ENCODE measurements around the gene ONECUT1.

Gene ONECUT1

DNA sequence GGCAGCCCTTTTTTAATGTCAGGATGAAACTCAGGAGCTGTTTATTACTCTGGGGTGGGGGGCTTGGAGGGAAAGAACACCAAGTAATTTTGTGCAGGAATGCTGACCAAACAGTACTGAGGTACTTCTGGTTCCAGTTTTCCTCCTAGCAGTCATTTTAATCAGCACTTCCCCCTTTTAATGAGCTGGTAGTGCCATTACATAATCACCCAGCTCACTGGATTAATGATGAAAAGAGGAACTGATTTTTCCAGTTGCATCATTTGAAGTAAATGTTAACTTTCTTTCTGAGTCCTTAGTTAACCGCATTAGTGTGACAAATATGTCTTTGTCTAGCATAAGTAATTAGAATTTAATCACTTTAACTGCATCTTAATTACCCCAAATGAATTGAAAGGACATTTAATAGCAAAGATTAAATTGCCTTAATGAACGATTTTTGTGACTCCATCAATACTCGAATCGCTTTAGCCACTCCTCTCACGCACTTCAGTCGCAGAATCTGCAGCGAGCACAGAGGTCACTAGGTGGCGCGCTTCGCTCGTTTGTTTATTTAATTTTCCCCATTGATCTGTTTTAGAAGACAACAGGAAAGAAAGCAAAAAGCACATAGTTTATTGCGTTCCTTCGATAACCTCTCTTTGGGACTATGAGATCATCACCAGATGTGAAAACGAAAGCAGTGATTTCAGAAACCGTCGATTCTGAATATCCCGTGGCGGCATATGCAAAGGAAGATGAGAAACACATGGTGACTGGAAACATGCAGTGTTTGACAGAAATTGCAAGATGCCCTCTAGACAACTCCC lies 9.8 kb downstream of the ONECUT1 start:
- DNase-seq: peak; percentile 50

DNA sequence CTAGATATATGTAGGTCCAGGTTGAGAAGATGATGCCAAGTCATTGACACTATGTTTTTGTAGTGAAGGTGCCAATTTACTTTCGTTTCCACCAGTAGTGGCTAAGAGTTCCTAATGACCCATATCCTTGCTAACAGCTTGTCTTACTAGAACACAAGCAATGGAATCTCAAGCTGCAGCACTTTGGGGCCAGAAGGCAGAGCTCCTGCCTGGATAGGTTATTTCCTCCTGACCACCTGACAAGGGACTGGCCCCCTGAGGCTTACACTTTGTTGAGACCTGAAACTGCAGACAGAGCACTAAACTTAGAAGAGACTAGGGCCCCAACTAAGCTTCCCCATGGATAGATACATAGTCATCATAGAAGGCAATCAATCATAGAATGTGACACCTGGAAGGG lies 11.7 kb downstream of the ONECUT1 start:
- DNase-seq: no peak

DNA sequence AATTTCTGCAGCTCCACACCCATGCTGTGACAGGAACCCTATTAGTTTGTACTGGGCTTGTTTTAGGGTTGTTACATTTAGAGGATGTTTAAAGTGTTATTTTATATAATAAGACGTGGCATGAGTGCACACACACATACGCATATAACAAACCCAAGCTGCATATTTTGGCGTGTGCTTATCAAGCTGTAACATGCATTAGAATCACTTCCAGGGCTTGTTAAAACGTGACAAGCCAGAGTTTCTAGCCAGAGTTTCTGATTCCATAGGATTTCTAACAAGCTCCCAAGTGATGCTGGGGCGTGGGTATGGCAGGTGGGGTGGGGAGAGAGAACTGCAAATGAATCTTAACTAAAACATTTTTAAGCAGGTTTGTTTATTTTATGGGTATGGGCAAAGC lies 17.4 kb downstream of the ONECUT1 start:
- DNase-seq: no peak

DNA sequence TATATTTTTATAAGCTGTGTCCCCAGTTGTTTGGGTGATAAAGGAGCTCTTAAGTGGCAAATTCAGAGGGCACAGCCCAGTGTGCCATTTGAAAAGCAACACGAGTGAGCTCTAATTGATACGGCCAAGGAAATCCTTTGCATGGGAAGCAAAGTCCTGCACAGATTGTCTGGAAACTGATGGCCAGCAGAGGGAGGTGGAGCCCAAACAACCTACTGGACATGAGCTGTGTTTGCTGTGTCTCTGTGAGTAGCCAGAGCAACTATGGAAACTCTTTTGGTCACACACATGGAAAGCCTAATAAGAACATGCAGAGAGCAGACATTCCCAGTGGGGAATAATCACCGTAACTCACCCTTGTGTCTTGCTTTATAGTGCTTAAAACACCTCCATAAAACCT lies 24.4 kb downstream of the ONECUT1 start:
- no peak for DNase-seq

DNA sequence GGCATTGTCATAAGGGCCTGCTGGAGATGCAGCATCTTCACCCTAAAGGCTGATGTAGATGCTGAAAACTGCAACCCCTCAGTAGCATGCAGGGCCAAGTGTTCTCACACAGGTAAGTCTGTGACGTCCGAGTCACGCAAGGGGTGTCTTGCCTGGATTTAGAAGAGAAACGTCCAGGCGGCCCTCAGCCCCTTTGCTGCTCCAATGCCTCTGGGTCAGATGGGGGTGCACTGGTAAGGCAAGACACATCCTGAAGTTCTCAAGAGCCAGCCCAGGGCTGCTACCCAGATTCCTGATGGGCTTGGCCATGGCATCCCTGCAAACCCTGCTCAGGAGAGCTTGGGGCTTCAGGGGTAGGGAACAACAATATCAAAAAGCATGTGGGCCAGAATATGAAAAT lies 25.4 kb downstream of the ONECUT1 start:
- DNase-seq: no peak

DNA sequence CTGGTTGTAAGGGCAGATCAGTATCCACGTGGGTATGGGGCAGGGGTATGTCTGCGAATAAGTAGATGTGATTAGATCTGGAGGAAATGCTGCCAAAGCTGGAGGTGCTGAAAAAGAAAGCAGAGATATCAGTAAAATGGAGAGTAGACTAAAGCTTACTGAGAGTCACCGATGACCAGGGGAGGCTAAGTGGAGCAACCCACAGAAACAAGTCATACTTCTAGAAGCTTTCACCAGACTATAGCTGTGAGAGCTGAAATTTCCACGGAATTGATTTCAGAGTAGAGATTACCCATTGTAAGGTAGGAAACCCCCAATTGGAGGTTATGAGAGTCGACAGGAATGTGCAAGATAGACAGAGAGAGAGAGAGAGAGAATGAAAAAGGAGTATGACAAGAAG lies 27.5 kb downstream of the ONECUT1 start:
- DNase-seq: no peak

DNA sequence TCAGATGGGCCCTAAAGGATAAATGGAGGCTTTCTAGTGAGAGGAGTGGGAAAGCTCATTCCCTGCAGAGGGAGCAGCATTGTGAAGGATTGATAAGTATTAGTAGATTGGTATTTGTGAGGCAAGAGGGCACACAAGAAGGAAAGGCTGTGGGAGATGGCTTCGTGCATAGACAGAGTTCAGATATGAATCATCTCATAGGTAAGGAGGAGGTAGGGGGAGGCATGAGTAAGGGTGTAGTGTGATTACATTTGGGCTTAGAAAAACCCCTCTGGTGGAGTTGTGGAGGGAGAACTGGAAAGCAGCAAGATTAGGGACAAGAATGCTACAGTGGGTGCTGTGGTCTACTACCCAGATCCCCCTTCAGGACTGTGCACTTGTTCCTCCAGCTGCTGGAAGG lies 29.6 kb downstream of the ONECUT1 start:
- no peak for DNase-seq

DNA sequence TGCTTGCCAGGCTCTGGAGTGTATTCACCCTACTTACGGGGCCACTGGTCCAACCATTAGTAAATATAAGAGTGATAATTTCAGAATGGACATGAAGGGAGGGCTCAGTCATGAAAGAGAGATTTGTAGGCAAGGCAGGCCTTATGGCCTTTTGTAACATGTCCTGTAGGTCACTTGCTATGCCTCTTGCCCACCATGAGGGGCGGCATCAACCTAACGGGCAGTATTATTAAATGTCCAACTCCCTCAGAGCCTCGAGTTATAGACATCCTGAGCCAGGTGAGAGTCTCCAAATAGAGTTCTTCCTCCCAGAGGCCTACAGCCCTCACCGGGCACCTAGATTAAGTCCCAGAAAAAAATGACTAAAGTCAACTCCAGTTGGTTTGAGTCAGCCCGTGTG lies 30.2 kb downstream of the ONECUT1 start:
- DNase-seq: no peak

DNA sequence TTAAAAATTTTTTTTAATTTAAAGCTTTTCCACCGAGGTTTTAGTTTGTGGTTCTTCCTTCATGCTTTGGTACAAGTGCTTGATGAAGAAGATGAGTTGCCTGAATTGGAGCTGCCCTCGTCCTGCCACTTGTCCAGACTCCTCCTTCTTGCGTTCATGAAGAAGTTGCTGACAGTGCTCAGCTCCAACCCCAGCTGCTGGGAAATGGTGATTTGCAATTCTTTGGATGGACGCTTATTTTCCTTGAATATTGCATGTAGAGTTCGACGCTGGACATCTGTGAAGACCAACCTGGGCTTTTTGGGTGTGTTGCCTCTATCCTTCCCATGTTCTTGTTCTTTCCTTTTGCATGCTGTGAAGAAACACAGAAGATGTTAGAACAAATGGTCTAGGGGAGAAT lies 32.6 kb downstream of the ONECUT1 start:
- DNase-seq: no peak

DNA sequence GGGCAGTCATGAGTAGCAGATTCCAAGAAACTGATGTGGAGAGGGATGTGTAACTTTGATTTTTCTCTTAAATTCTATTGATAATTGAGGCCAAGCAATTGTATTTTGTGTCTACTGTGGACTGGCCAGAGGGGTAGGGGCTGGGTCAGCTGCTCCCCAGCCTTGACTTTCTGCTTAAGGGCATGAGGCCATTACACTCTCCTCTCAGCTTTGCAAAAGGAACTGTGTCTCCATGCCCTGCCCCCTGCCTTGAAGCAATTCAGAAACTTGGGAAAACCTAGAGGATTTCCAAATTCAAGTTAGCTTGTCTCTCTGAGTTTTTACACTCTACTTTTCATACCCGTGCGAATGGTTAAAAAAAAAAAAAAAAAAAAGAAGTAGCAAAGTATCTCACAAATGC lies 38.6 kb downstream of the ONECUT1 start:
- DNase-seq: no peak

DNA sequence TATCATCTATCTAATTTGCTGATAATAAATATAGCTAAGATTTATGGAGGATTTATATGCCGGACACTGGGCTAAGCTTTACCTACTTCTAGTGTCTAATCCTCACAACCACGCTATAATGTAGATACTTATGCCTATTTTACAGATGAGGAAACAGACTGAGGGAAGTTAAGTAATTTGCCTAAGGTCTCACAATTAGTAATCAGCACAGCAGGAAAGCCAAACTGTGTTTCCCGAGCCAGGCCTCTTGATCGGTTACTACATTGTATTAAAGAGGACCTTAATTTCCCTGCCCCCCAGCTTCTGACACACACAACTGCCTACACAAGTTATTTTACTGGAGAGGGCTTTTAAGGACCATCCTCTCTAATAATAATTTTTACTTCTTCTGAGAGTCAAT lies 40.9 kb downstream of the ONECUT1 start:
- DNase-seq: no peak

DNA sequence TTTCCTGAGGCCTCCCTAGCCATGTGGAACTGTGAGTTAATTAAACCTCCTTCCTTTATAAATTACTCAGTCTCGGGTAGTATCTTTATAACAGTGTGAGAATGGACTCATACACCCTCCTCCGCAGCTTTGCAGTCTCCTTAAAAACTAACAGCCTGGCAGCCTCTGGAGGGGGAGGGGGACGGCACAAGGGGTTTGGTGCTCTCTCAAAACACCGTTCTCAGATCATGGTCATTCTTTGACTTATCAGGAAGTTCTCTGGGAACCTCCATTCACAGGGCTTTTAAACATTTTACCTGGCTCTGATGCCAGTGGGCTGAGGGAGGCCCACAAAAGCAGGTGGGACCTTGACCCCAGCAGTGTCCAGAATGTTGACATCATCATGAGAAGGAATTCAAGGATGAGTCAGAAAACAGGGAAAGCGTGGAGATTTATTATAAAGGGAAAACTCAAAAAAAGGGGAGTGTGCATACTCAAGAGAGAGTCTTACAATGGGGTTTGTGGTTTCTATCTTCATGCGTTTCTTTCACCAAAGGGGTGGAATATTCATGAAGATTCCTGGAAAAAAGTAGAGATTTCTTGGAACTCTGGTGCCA lies 43.9 kb downstream of the ONECUT1 start:
- no peak for DNase-seq

DNA sequence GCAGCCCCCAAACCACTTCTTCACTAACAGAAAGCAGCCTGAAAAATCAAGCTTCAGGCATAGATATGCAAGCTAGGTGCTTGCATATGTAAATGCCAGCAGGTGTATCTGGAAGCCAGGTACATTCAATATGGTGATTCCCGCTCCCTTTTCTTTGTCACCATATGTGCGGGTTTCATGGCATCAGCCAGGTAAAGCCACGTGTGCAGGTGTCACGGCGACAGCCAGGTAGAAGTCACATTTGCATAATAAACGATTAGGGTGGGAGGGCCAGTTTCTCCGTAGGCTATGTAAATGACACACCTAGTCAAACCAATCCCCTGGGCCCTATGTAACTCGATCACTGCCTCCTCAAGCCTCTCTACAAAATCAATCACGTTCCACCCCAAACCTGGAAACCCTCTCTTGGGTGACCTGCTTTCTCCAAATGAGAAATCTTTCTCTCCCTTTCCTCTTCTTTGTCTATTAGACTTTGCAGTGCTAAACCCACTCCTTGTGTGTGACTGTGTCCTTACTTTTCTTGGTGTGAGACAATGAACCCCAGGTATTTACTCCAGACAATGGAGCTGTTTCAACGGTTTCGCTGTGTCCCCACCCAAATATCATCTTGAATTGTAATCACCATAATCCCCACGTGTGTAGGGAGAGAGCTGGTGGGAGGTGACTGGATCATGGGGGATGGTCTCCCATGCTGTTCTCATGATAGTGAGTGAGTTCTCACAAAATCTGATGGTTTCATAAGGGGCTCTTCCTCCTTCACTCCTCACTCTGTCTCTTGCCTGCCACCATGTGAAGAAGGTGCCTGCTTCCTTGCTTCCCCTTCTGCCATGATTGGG lies 44.6 kb downstream of the ONECUT1 start:
- no peak for DNase-seq

DNA sequence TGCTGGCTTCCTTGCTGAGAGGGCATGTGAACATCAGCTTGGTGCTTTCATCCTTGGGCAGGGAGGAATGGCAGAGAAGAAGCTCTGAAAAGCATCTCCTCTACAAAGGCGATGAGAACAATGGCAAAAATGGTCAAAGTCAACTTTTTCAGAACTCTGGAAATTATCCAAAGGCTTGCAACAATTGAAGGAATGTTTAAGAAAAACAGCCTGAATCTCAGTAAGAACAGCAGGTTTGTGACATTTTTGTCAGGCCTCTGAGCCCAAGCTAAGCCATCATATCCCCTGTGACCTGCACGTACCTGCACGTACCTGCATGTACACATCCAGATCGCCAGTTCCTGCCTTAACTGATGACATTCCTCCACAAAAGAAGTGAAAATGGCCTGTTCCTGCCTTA lies 51.8 kb downstream of the ONECUT1 start:
- DNase-seq: no peak

DNA sequence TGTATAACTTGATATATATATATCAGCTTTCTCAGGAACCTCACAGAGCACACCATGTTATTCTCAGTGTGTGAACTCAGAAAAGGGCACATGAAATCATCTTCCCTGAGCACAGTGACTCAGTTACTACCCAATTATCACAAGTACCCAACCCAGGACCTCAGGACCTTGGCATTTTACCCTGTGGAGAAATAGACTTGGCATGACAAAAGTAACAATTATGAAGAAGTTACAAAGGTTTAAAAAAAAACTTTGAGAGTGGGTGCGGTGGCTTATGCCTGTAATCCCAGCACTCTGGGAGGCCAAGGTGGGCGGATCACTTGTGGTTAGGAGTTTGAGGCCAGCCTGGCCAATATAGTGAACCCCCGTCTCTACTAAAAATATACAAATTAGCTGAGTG lies 52.4 kb downstream of the ONECUT1 start:
- DNase-seq: no peak

DNA sequence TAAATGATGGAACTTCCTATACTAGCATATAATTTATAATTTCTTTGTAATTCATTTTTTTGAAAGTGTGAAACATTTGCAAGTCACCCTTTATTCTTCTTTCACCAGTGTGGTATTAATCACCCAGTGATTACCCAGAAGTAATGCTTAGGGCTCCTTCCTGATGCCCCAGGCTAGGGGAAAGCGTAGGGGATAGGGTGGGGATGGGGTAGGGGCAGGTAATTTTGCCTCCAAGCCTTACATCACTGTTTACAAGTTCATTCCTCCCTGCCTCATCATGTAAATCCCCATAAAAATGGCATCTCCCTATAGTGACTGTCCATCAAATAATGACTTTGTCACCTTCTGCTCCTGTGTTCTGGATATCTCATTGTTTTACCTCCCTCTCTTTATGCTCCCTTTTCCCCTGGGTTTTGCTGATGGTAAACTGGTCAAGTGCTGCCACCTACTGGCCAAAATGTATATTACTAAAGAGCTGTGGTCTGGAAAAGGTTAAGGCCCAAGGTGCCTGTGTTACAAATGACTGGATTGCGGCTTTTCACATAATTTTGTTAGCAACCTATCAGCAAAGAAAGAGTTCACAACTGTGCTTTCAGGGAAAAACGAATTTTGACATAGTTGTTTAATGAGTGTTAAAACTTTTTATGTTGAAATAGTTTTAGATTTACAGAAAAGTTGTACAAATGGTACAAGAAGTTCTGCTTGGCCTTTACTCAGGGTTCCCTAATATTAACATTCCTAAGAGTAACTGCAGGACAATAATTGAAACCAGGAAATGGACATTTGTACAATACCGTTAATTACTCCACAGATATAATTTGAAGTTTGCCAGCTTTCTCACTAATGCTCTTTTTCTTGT lies 54.7 kb downstream of the ONECUT1 start:
- peak; percentile 63 for DNase-seq

DNA sequence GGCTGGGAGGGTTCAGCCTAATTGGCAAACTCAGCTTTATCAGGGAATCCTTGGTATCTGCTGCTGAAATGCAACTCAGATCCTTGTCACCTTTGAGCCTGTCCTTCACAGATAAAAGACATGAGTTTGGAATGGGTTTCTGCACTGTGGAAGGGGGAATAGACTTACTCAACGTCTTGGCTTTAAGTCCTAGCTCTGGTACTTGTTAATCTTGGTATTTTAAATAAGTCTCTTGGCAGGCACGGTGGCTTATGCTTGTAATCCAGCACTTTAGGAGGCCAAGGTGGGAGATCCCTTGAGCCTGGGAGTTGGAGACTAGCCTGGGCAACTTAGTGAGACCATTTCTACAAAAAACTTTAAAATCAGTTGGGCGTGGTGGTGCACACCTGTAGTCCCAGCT lies 55.8 kb downstream of the ONECUT1 start:
- DNase-seq: no peak

DNA sequence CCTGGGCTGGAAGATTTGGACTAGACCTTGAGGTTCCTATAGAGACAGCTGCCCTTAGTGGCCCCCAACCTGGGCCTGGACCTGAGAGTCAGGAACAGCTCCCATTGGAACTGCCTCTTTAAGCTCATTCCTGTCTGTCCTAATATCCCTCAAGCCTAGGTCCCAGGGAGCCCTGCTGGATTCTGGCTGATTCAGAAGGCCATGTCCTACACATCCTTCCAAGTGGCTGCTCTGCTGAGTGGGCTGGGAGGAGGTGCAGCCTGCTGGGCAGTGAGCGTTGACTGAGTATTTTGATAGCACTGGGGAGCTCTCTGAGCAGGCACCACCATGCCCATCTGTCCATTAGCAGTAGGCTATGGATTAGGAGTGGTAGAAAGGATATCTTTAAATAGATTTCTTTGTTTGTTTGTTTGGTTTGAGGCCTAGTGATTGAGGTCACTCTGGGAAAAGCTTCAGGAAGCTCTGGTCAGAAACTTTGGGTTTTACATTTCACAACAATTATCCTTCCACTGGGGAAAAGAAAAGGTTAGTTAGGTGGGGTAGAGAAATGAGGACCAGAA lies 56.4 kb downstream of the ONECUT1 start:
- DNase-seq: no peak

DNA sequence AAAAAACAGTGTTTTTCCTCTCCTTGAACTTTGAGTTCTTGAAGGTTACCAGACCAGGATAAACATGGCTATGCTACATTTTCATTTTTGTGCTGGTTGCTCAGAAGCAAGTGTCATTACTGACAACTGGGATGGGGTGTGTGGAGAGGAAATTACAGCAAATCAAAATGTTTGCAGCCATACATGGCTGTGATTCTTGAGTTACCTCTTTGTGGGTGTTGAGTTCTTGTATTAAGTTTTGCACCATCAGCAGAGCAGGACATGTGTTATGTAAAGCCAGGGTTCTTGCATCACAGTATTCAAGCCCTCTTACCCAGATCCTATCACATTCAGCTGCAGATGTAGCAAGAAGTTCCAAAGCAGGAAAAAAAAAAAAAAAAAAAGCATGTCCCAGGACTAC lies 57.0 kb downstream of the ONECUT1 start:
- no peak for DNase-seq

DNA sequence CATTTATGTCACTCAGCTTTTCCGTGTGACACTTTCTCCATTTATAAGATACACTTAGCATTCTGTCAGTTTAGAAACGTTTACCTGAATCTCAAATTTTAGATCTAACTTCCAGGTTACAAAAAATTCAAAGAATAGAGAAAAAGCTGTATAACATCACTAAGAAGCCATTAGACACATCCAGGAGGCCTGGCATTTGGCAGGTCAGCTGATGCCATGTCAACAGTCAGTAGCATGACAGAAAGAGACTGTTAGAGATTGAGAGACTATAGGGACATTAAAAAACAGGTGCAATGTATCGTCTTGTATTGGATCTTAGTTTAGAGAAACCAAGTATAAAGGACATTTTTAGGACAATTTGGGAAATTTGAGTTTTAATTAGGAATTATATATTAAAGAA lies 57.6 kb downstream of the ONECUT1 start:
- no peak for DNase-seq

DNA sequence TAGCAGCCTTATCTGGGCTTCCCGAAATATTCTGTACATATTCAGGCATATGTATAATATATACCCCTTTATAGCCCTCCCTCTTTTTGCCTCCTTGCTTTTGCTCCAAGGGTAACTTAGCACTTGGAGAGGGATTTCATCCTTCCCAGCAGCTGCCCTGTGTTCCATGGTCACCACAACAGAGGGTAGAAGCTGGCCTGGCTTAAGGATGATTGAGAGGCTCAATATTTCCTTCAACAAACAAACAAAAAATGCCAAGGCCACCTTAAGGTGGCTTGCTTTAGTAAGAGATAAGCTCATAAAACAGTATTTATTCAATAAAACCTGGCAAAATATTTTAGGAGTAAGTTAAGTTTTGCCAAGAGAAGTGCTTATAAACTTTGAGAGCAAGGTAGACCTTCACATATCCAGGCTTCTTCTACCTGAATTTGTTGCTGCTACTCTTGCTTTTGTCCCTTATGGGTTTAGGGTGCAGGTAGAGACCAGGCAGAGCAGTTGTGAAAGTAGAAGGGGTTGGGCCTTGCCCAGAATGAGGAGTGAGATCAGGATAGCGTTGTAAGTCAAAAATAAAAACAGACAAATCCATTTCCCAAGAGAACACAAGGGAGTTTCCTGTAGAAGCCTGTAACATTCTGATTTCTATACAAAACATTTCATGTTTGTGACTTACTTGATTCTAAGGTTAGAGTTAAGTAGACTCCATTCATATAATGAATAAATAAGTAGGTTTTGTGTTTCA lies 58.2 kb downstream of the ONECUT1 start:
- no peak for DNase-seq

DNA sequence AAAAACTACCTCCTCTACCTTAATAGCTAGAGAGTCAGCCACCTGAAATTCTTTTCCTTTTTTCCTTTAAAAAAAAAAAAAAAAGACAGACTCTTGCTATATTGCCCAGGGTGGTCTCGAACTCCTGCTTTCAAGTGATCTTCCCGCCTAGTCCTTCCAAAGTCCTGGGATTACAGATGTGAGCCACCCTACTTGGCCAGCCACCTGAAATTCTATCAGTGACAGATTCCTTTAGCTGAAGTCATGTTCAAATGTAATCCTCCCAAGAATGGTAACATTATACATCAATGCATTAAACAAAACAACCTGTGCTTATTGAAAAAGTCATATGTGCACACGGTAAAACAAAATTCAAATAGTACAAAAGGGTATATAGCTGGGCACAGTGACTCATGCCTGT lies 59.1 kb downstream of the ONECUT1 start:
- no peak for DNase-seq
